ENCODE measurements around the gene DNA2.
"Not testable (repeated sequence)": the region's sequence is repeated elsewhere in the genome, so short reads cannot be mapped to it uniquely, and the experiment has no call there.

Gene DNA2

GRCh38 chr10:68471586-68472408, at the start of gene DNA2:
DNA2 (minus strand) TSS chr10:68471973; CDS start chr10:68471864, 109 bp downstream.
- Histone ChIP-seq H3K4me1 (ENCODE audit: control insufficient read depth, insufficient read depth, low read length) (peaks cover 11% of the 10 kb centered on the region), H3K27me3 (replicated peaks; ENCODE audit: control insufficient read depth, insufficient read depth, low read length) (no peaks in the 10 kb centered on the region), H3K9me3 (ENCODE audit: control insufficient read depth, low read length) (no peaks in the 10 kb centered on the region), H3K9ac (ENCODE audit: low read length) (peak within 1 kb of the TSS; percentile 83), H3K4me3 (ENCODE audit: low read length) (peak within 1 kb of the TSS; percentile 93), H3K36me3 (ENCODE audit: control insufficient read depth, insufficient read depth, low read length, severe bottlenecking) (no peaks in the 10 kb centered on the region)
- DNase-seq (ENCODE audit: low read depth): peak; percentile 80

GRCh38 chr10:68518609-68519008, 46.8 kb upstream of the DNA2 start:
- not testable (repeated sequence) for H3K4me3 ChIP-seq (ENCODE audit: low read length)

GRCh38 chr10:68517188-68517587, 45.4 kb upstream of the DNA2 start:
- H3K4me3 ChIP-seq (ENCODE audit: low read length): no peak overlapping the region
- H3K9me3 ChIP-seq (ENCODE audit: control insufficient read depth, low read length): no peaks in the 10 kb centered on the region
- H3K4me1 ChIP-seq (ENCODE audit: control insufficient read depth, insufficient read depth, low read length): peaks cover 8% of the 10 kb centered on the region
- no peak overlapping the region for H3K9ac ChIP-seq (ENCODE audit: low read length)
- no peak for DNase-seq (ENCODE audit: low read depth)
- H3K27me3 ChIP-seq (replicated peaks; ENCODE audit: control insufficient read depth, insufficient read depth, low read length): no peaks in the 10 kb centered on the region
- peaks cover 18% of the 10 kb centered on the region for H3K36me3 ChIP-seq (ENCODE audit: control insufficient read depth, insufficient read depth, low read length, severe bottlenecking)

More at GRCh38 chr10:68518609-68519008, 46.8 kb upstream of the DNA2 start:
- H3K9ac ChIP-seq (ENCODE audit: low read length); H3K27me3 ChIP-seq (replicated peaks; ENCODE audit: control insufficient read depth, insufficient read depth, low read length); H3K9me3 ChIP-seq (ENCODE audit: control insufficient read depth, low read length); H3K4me1 ChIP-seq (ENCODE audit: control insufficient read depth, insufficient read depth, low read length); DNase-seq (ENCODE audit: low read depth): not testable (repeated sequence)
- H3K36me3 ChIP-seq (ENCODE audit: control insufficient read depth, insufficient read depth, low read length, severe bottlenecking): peaks cover 13% of the 10 kb centered on the region

- Histone ChIP-seq H3K4me3 (ENCODE audit: low read length) (no peak overlapping the region), H3K4me1 (ENCODE audit: control insufficient read depth, insufficient read depth, low read length) (peaks cover 8% of the 10 kb centered on the region), H3K9ac (ENCODE audit: low read length) (no peak overlapping the region), H3K27me3 (replicated peaks; ENCODE audit: control insufficient read depth, insufficient read depth, low read length) (no peaks in the 10 kb centered on the region), H3K9me3 (ENCODE audit: control insufficient read depth, low read length) (no peaks in the 10 kb centered on the region), H3K36me3 (ENCODE audit: control insufficient read depth, insufficient read depth, low read length, severe bottlenecking) (peaks cover 18% of the 10 kb centered on the region)
- peak; percentile 81 for DNase-seq (ENCODE audit: low read depth)
Observed at GRCh38 chr10:68516766-68517165, 45.0 kb upstream of the DNA2 start.

- H3K4me3 ChIP-seq (ENCODE audit: low read length); H3K9ac ChIP-seq (ENCODE audit: low read length); DNase-seq (ENCODE audit: low read depth); H3K4me1 ChIP-seq (ENCODE audit: control insufficient read depth, insufficient read depth, low read length); H3K9me3 ChIP-seq (ENCODE audit: control insufficient read depth, low read length); H3K27me3 ChIP-seq (replicated peaks; ENCODE audit: control insufficient read depth, insufficient read depth, low read length): not testable (repeated sequence)
- H3K36me3 ChIP-seq (ENCODE audit: control insufficient read depth, insufficient read depth, low read length, severe bottlenecking): peaks cover 18% of the 10 kb centered on the region
Observed at GRCh38 chr10:68516216-68516615, 44.4 kb upstream of the DNA2 start.

GRCh38 chr10:68508090-68508489, 36.3 kb upstream of the DNA2 start:
- Histone ChIP-seq H3K9ac (ENCODE audit: low read length) (no peak overlapping the region), H3K27me3 (replicated peaks; ENCODE audit: control insufficient read depth, insufficient read depth, low read length) (no peaks in the 10 kb centered on the region), H3K4me3 (ENCODE audit: low read length) (no peak overlapping the region), H3K4me1 (ENCODE audit: control insufficient read depth, insufficient read depth, low read length) (peaks cover 4% of the 10 kb centered on the region), H3K9me3 (ENCODE audit: control insufficient read depth, low read length) (no peaks in the 10 kb centered on the region), H3K36me3 (ENCODE audit: control insufficient read depth, insufficient read depth, low read length, severe bottlenecking) (peaks cover 19% of the 10 kb centered on the region)
- no peak for DNase-seq (ENCODE audit: low read depth)

- Histone ChIP-seq H3K4me3 (ENCODE audit: low read length) (no peak overlapping the region), H3K36me3 (ENCODE audit: control insufficient read depth, insufficient read depth, low read length, severe bottlenecking) (peaks cover 27% of the 10 kb centered on the region), H3K27me3 (replicated peaks; ENCODE audit: control insufficient read depth, insufficient read depth, low read length) (no peaks in the 10 kb centered on the region), H3K9ac (ENCODE audit: low read length) (no peak overlapping the region), H3K9me3 (ENCODE audit: control insufficient read depth, low read length) (no peaks in the 10 kb centered on the region), H3K4me1 (ENCODE audit: control insufficient read depth, insufficient read depth, low read length) (peaks cover 4% of the 10 kb centered on the region)
- no peak for DNase-seq (ENCODE audit: low read depth)
Observed at GRCh38 chr10:68506411-68506810, 34.6 kb upstream of the DNA2 start.

GRCh38 chr10:68502846-68503245, 31.1 kb upstream of the DNA2 start:
- Histone ChIP-seq H3K4me1 (ENCODE audit: control insufficient read depth, insufficient read depth, low read length) (peaks cover 4% of the 10 kb centered on the region), H3K27me3 (replicated peaks; ENCODE audit: control insufficient read depth, insufficient read depth, low read length) (no peaks in the 10 kb centered on the region), H3K4me3 (ENCODE audit: low read length) (no peak overlapping the region), H3K9ac (ENCODE audit: low read length) (no peak overlapping the region), H3K36me3 (ENCODE audit: control insufficient read depth, insufficient read depth, low read length, severe bottlenecking) (peaks cover 61% of the 10 kb centered on the region), H3K9me3 (ENCODE audit: control insufficient read depth, low read length) (no peaks in the 10 kb centered on the region)
- no peak for DNase-seq (ENCODE audit: low read depth)

- Histone ChIP-seq H3K36me3 (ENCODE audit: control insufficient read depth, insufficient read depth, low read length, severe bottlenecking) (peaks cover 72% of the 10 kb centered on the region), H3K4me1 (ENCODE audit: control insufficient read depth, insufficient read depth, low read length) (peaks cover 3% of the 10 kb centered on the region), H3K4me3 (ENCODE audit: low read length) (no peak overlapping the region), H3K9me3 (ENCODE audit: control insufficient read depth, low read length) (no peaks in the 10 kb centered on the region), H3K27me3 (replicated peaks; ENCODE audit: control insufficient read depth, insufficient read depth, low read length) (no peaks in the 10 kb centered on the region), H3K9ac (ENCODE audit: low read length) (no peak overlapping the region)
- no peak for DNase-seq (ENCODE audit: low read depth)
Observed at GRCh38 chr10:68501691-68502090, 29.9 kb upstream of the DNA2 start.

- peaks cover 81% of the 10 kb centered on the region for H3K36me3 ChIP-seq (ENCODE audit: control insufficient read depth, insufficient read depth, low read length, severe bottlenecking)
- H3K4me1 ChIP-seq (ENCODE audit: control insufficient read depth, insufficient read depth, low read length): no peaks in the 10 kb centered on the region
- no peak for DNase-seq (ENCODE audit: low read depth)
- H3K9me3 ChIP-seq (ENCODE audit: control insufficient read depth, low read length): no peaks in the 10 kb centered on the region
- H3K9ac ChIP-seq (ENCODE audit: low read length): no peak overlapping the region
- no peaks in the 10 kb centered on the region for H3K27me3 ChIP-seq (replicated peaks; ENCODE audit: control insufficient read depth, insufficient read depth, low read length)
- no peak overlapping the region for H3K4me3 ChIP-seq (ENCODE audit: low read length)
Observed at GRCh38 chr10:68499544-68499943, 27.8 kb upstream of the DNA2 start.

- H3K9ac ChIP-seq (ENCODE audit: low read length): no peak overlapping the region
- no peak for DNase-seq (ENCODE audit: low read depth)
- H3K36me3 ChIP-seq (ENCODE audit: control insufficient read depth, insufficient read depth, low read length, severe bottlenecking): peaks cover 67% of the 10 kb centered on the region
- H3K9me3 ChIP-seq (ENCODE audit: control insufficient read depth, low read length): no peaks in the 10 kb centered on the region
- no peak overlapping the region for H3K4me3 ChIP-seq (ENCODE audit: low read length)
- peaks cover 18% of the 10 kb centered on the region for H3K4me1 ChIP-seq (ENCODE audit: control insufficient read depth, insufficient read depth, low read length)
- no peaks in the 10 kb centered on the region for H3K27me3 ChIP-seq (replicated peaks; ENCODE audit: control insufficient read depth, insufficient read depth, low read length)
Observed at GRCh38 chr10:68496072-68496471, 24.3 kb upstream of the DNA2 start.

Measured in adipocyte (in vitro differentiated cells).